HL-60/S4 treated with retinoic acid at 250 ng/mL for 4 days and 3 days (cell line): ENCODE measurements around the gene PLD1.
"Not testable (repeated sequence)": the region's sequence is repeated elsewhere in the genome, so short reads cannot be mapped to it uniquely, and the experiment has no call there.

ENCODE experiments used
- in situ Hi-C: fragments of 300-500 bp; cut with MboI; formaldehyde crosslinking; loops from 2 replicates; pipeline ENCODE4 v1.7.0; 2022; ENCODE audit warnings: low sequenced_read_pairs

Gene PLD1

DNA sequence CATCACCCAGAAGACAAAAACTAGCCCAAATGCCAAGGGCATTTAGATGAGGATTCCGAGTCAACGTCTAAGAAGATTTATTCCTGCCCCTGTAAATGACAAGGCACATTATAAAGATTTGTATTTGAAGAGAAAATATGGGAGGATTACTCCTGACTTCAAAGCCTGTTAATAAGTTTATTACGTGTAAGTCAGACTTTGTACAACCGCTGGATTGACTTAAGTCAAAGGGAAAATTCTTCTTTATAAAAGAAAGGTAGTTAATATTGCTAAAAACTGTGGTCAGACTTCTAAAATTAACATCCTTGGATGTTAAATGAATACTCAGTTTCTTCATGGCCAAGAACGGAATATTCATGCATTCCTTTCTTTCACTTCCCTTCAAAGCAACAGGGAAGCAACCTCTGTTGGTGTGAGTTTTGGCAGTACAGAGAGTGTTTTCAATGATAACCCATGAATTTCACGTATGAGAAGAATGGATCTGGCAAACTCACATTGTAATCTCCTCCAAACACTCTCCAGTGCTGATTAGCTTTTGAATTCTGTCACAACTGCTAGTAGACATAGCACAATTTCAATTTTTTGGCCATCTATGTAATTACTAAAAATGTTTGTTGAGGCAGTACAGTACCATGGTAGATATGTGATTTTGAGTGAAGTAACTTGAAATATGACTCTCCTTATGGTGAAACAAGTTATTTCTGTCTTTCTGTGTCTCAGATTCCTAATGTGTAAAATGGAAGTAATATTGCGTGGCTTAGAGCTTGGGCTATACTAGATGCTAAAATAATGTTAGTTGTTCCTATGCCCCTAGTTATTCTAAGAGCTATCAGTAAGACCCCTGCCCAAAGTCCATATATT is 62.0 kb downstream of the PLD1 start:
- in situ Hi-C loops, result no loop called here

DNA sequence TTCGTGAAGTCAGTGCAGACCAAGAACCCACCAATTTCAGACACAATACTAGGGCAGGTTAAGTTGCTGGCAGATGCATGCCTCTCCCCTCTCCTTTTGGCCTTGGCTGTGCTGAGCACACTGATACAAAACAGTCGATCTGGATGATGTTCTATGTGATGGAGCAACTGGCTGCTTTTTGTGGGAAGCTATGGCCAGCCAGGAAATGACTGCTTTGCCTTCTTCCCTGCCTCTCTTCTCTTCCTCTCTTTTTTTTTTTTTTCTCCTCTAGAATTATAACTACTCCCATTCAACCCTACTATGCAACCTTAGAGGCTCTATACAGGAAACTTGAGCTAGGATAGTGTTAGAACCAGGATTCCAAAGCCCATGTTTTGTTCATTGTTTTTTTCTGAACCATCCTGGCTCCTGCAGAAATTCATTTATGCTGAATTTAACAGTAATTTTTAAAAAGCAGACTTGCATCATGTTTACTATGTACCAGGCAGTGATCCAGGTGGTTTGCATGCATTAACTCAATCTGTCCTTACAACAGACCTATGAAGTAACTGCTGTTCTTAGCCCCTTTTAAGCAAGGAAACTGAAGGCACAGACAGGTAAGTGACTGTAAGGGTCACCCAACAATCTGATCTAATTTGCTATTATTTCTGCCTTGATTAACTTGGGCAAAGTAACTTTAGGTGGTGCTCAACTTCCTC is 62.9 kb downstream of the PLD1 start:
- in situ Hi-C loops, result no loop called here

DNA sequence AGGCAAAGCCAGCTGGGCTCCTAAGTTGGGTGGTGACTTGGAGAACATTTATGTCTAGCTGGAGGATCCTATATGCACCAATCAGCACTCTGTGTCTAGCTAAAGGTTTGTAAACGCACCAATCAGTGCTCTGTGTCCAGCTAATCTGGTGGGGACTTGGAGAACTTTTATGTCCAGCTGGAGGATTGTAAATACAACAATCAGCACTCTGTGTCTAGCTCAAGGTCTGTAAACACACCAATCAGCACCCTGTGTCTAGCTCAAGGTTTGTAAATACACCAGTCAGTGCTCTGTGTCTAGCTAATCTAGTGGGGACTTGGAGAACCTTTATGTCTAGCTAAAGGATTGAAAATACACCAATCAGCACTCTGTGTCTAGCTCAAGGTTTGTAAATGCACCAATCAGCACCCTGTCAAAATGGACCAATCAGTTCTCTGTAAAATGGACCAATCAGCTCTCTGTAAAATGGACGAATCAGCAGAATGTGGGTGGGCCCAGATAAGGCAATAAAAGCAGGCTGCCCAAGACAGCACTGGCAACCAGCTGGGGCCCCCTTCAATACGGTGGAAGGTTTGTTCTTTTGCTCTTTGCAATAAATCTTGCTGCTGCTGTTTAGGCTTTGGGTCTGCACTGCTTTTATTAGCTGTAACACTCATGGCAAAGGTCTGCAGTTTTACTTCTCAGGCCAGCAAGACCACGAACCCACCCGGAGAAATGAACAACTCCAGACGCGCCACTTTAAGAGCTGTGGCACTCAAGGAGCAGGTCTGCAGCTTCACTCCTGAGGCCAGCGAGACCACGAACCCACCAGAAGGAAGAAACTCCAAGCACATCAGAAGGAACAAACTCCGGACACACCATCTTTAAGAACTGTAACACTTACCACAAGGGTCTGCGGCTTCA is 63.7 kb downstream of the PLD1 start:
- in situ Hi-C loops, result not testable (repeated sequence)

DNA sequence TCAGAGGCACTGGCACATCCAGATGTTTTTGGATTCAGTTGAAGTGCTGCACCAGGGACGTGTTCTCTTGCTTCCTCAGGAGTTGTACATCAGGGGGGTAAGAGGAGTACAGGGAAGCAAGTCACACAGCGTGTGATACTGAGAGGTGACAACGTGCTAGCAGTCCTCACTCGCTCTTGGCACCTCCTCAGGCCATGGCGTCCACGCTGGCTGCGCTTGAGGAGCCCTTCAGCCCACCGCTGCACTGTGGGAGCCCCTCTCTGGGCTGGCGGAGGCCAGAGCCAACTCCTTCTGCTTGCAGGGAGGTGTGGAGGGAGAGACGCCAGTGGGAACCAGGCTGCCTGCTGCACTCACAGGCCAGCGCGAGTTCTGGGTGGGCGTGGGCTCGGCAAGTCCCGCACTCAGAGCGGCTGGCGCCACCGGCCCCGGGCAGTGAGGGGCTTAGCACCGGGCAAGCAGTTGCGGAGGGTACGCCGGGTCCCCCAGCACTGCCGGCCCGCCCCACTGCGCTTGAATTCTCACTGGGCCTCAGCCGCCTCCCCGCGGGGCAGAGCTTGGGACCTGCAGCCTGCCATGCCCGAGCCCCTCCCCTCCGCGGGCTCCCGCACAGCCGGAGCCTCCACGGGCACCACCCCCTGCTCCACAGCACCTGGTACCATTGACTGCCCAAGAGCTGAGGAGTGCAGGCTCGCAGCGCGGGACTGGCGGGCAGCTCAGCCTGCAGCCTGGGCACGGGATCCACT is 64.5 kb downstream of the PLD1 start:
- in situ Hi-C loops, result no loop called here

DNA sequence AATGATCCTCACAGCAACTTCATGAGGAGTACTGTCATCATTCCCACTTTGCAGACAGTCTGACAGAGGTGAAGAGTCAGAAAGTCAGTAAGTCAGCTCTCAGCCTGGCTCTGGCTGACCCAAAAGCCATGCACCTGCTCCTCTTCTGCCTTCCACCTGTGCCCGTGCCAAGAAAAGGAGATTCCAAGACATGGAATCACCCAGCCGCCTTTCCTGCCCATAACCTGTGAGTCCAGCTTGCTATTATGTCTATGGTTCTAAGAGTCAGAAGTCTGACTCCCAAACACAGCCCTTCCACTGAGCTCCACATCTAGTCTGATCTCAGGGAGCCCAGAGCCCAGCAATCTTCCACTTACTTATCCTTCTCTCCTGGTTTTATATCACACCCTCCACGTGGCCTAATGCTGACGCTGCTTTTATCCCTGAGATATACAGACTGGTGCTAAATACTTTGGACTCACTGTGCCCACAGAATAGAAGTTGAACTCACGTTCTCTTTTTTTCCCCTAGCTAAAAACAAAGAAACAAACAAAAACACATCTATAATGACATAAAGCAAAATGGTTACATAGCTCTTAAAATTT is 66.0 kb downstream of the PLD1 start:
- in situ Hi-C loops, result no loop called here

DNA sequence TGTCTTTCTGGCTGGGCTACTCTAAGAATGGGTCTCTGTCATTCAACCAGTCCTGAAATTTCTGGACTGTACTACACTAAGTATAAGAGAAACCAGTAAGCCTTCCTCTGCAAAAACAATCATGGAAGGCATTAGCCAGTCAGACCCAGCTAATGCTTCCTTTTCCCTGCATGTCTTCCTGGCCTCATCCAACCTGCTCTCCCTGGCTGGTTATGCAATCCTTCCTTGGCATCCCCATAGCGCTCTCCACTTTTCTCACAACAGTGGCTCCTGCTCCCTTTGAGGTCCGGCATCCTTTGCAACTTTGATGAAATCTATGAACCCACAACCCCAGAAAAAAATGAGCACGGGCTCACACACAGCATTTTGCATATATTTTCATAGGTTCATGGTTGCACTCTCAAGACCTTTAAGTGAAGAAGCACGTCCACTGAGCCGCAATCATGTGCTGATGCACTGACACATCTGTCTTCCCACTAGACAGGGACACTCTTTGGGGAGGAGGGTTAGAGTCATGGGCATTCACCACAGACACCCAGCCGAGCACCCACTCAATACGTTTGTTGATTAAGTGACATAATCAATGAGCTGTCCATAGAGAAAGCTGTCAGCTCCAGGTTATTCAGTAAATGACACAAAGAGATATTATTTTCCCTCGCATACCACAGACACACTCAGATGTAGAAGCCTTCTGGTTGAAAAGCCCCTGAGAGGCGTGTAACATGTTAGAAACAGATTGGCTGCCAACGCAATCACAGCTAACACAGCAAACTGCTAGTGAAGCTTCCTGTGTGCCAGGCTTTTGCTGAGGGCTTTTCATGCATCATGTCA is 66.7 kb downstream of the PLD1 start:
- in situ Hi-C loops, result no loop called here

DNA sequence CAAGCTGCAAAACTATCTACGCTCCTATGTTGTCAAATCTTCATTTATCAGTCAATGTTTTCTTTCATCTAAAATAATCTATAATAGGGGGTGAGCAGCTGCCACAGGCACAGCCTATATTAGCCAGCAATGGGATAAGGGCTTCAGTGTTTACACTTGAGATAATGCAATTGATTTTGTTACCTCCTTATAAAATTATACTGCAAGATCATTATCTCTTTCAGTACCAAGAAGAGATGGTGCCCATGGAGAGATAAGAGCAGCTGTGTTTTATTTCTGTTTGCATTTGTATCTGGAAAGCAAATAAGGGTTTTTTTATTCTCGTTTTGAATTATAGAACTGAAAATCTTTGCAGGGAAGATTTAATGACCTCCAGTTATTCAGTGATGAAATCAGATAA is 68.9 kb downstream of the PLD1 start:
- in situ Hi-C loops, result no loop called here

DNA sequence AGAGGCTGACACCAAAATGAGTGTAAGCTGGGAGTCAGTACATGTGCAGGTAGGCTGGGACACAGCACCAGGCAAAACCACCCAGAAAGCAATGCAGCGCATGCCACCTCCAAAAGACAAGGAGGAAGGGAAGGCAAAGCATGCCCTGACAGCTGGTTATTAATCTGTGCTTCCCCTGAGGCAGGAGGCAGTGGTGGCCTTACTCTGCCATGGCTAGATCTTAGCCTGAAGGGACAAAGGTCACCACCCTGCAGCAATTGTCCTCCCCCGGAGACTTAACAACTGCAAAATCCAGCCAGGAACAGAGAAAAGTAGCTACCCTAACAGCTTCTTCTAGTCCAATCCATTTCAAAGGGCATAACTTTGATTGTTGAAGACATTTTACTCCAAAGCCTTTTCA is 73.7 kb downstream of the PLD1 start:
- in situ Hi-C loops, result no loop called here

DNA sequence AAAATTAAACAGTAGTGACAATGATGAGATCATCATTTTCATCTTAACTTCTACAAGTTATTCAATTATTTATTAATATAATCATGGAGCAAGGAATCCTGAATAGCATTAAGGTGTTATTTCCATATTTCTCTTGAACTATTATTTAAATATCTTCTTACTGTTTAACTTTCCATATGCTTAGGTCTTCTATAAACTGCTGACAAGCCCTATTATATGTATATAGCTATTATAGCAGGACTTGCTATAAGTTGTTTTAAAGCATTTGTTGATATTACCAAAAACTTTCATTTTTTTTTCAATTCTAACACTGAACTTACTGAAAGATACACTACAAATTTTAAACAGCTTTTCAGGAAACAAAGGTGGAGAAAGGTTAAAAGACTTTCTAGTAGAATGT is 76.7 kb downstream of the PLD1 start:
- in situ Hi-C loops, result no loop called here

DNA sequence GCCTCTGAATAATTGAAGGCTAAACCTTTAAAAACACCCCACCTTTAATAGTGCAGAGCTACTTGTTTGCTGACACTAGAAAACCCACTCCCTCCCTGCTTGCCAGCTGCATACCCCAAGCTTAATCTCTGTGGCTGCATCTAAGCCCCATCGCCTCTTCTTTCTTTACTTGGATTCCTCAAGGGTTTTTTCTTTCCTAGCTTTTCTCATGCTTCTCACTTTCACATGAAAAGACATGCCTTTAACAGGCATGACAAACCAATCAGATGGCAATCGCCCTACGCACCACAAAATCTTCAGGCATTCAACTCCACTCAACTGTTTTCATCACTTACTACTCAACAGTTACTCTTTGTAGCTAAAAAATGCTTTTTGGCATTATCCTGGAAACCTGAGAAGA is 77.5 kb downstream of the PLD1 start:
- in situ Hi-C loops, result no loop called here

DNA sequence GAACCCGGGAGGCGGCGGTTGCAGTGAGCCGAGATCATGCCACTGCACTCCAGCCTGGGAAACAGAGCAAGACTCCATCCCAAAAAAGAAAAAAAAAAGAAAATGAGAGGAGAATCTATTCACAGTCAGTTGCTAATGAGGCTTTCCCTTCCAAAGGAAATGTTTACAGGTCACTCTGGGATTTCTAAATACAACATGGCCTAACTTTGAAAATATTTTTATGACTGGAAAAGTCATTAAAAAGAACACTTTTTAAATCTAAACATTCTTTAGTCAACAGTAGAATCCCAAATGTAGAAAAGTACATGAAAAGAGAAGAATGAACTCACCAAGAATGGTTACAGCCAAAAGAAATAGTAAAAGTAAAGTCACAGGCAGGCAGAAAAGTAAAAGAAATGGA is 78.6 kb downstream of the PLD1 start:
- in situ Hi-C loops, result no loop called here

DNA sequence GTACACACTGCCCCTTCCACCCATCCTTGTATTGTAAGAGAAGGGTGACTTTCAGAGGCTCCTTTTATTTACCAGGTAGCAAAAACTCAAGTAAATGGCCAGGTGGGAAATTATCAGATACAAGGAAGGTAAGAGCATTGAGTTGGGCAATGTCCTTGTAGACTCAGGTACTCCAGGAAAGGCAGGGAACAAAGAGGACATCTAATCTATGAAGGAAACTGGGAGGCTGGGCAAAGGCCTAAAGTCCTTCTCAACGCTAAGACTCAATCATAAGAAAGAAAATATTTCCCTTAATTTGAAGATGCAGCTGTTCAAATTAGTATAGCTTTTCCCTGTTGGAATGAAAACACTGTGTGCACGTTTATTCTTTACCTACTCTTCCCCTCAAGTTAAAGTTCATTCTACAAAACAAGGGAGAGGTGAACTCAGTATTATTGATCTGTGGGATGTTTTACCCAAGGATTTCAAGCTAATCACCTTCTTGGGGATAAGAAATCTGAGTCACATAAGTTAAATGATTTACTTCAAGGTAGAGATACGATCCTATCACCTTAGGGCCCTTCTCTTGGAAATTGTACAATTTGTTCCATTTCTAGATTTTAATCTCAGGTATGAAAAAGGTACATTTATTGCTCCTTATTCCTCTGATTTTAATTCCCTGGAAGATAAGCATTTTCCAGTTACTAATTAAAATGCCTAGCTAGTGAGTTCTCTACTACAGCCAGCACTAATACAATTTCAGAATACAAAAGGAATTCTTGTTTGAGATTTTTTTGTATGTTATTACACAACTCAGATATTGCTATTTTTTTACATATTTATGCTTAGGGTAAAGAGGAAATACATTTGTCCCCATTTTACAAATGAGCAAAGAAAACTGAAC is 80.6 kb downstream of the PLD1 start:
- in situ Hi-C loops, result no loop called here

DNA sequence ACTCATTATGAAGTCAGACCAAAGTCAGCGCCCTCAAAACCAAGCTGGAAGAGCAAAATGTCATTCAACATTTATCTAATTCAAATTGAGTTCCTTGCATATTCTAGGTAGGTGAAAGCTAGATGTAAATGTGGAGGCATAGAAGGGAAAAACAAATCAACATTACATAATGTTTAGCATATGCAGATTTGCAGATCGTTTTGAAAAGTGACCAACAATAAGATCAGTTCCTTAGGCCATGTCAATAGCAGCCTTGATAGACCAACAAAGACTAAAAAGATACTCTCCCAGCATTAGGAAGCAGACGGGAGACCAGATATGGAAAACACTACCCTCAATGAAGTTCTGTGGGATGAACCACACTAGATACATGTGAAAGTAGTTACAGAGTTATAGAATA is 83.0 kb downstream of the PLD1 start:
- in situ Hi-C loops, result no loop called here

DNA sequence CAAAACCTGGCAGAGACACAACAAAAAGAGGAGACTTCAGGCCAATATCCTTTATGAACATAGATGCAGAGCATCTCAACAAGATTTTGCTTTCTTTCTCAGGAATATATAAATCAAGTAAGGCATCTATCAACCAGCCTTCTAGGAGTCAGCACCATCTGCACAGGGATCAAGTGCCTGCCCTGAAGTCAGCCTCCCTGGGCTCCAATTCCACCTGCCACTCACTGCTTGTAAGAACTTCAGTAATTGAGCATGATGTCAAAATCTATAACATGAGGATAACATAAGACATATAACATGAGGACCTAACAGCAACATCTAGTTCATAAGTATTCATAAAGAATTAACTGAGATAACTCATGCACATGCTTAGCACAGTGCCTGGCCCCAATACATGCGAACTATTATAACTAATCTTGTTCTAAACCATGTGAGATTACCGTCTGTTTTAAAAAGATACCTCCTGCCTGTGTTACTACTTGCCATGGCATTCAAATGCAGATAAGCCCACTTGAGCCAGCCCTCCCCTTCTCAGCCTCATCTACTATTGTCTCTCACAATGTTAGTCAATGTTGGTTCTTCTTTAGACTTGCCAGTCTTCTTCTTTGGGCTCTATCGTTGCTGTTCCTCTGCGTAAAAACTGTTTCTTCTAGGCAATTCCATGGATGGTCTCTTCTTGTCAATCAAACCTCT is 91.6 kb downstream of the PLD1 start:
- in situ Hi-C loops, result no loop called here

DNA sequence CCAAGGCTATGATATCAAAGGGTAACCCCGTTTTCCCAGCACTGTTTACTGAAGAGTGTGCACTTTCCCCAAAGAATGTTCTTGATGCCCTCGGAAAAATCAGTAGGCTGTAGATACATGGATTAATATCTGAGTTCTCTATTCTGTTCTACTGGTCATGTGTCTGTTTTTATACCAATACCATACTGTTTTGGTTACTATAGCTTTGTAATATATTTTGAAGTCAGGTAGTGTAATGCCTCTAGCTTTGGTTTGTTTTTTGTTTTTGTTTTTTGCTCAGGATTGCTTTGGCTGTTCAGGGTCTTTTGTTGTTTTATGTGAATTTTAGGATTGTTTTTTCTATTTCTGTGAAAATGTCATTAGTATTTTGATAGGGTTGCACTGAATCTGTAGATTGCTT is 95.1 kb downstream of the PLD1 start:
- in situ Hi-C loops, result no loop called here

DNA sequence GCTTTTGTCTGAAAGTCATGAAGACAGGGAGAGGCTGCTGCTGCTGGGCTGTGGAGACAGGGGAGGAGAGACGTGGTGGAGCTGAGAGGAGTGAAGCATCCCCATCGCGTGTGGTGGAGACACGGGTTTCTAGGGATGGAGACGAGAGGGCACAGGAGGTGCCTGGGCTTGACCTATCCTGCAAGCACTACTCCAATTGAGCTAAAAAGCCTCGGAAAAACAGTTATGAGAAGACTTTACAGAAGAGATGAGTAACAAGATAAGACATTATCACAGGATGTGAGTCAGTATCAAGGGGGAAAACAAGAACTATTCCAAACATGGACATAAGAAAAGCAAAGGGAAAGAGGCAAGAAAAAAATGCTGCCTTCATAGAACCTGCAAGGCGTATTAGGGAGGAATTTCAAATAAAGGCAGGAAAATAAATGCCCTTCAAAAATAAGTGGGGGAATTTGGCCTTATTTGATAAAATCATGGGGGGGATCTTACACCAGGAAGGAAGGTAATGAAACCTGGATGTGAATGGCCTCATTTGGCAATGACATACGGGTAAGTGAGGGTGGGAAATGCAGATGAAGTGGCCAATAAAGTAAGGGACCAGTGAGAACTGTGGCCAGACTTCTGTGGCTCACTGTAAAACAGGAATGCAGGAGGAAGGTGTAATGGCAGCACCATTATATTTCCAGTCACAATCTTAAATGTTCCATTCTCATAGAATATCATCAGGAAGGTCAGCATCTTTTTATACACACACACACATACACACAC is 97.9 kb downstream of the PLD1 start:
- in situ Hi-C loops, result no loop called here

DNA sequence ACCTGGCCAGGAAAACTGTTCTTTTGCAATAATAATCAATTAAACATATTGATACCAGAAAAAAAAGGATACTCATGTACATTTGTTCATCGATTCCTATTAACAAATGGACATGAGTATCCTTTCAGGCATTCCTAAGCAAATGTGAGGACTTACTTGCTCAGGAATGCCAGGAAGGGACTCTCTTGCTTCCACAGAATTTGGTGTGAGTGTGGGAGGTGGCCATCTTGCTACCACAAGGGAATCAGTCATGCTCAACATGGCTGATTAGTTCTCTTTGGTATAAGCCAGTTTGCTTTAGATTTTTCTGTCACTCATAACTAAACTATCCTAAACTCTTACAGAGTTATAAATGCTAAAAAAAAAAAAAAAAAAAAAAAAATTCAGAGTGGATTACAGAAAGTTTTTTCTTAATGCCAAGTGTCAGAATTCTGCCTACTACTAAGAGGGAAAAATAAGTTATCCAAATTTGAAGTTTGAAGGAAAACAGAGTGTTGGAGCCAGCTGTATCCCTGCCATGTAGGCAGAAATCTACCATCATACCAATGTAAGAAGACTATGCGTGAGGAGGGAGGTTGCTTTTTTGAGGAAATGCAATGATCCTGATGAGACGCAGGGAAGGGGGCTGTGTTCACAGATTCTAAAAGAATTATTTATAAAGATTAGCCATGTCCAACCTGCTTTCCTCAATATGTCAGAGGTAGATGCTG is 98.7 kb downstream of the PLD1 start:
- in situ Hi-C loops, result no loop called here
